GM12878 (cell line): ENCODE results near the gene TMEM272. TPM values are rescaled to one million over a fixed set of nuclear protein-coding genes. Genes with fewer than 3 reads are reported as not detected.
A peak's percentile ranks its signal among the peaks of the same experiment; 100 is the strongest.

ENCODE experiments used
- ATAC-seq: fragments of 200-7000 bp; cut with Tn5 transposase; 3 replicates; pipeline ENCODE4 v1.9.1; 2020; ENCODE audit warnings: mild to moderate bottlenecking, moderate library complexity
- BruUV-seq: library from RNA; stranded (reverse); fragments of 400-500 nt; replicated peaks from 2 replicates; lab custom pipeline; 2021; lab: Mats Ljungman, UMichigan
- CTCF ChIA-PET: fragments of 300-600 bp; sonication (Branson Sonifier 250); formaldehyde crosslinking; extraction: SDS; loops from one replicate; lab custom pipeline; 2021; ENCODE audit warnings: inconsistent platforms; lab: Yijun Ruan, JAX
- POLR2A ChIA-PET: fragments of 350-600 bp; formaldehyde crosslinking; extraction: SDS; loops from one replicate; lab custom pipeline; 2021; ENCODE audit warnings: inconsistent platforms; lab: Charles Lee
- RAD21 ChIA-PET: fragments of 300-600 bp; sonication (Branson Sonifier 250); formaldehyde crosslinking; loops from one replicate; lab custom pipeline; 2023; ENCODE audit warnings: antibody characterized with exemption; ENCODE audit not compliant: unreplicated experiment; lab: Charles Lee
- SMC1A ChIA-PET: fragments of 300-600 bp; sonication (Branson Sonifier 250); formaldehyde crosslinking; loops from one replicate; lab custom pipeline; 2023; ENCODE audit not compliant: unreplicated experiment, uncharacterized antibody; lab: Charles Lee
- DNase-seq: peaks from one replicate; pipeline ENCODE4 v3.0.0-alpha.2; 2011; ENCODE audit warnings: low read depth, low spot score
- FAIRE-seq: peaks from 3 replicates; lab custom pipeline; 2011; peaks lifted over from hg19 to GRCh38; lab: Jason Lieb, UNC
- H2AFZ ChIP-seq: 2 replicates; pipeline ENCODE4 v1.6.0; 2011; ENCODE audit warnings: low read depth, low read length, control low read depth; ENCODE audit not compliant: control insufficient read depth
- H3K27ac ChIP-seq: 2 replicates; pipeline ENCODE4 v1.5.1; 2011; ENCODE audit warnings: control low read depth; ENCODE audit not compliant: control insufficient read depth, insufficient read depth
- H3K27me3 ChIP-seq, 2 experiments: replicated peaks in 1 of 2; 2 replicates each; pipeline versions ENCODE4 v1.6.0 to v1.6.1; 2011; ENCODE audit warnings: low read length in 1 of 2; ENCODE audit not compliant: control insufficient read depth in 2 of 2, insufficient read depth in 2 of 2
- H3K36me3 ChIP-seq, 2 experiments: 2 replicates each; pipeline ENCODE4 v1.5.1; 2011; ENCODE audit warnings: low read length in 1 of 2; ENCODE audit not compliant: control insufficient read depth in 2 of 2, insufficient read depth in 2 of 2
- H3K4me1 ChIP-seq: 2 replicates; pipeline ENCODE4 v1.6.1; 2011; ENCODE audit warnings: mild to moderate bottlenecking, low read length, moderate library complexity, mixed read lengths; ENCODE audit not compliant: control insufficient read depth, insufficient read depth
- H3K4me2 ChIP-seq: 2 replicates; pipeline ENCODE4 v1.6.0; 2011; ENCODE audit warnings: control low read depth; ENCODE audit not compliant: control insufficient read depth, insufficient read depth
- H3K4me3 ChIP-seq: fragments of 200-600 bp; sonication (generic); 2 replicates; pipeline ENCODE4 v1.5.1; 2016
- H3K79me2 ChIP-seq: 2 replicates; pipeline ENCODE4 v1.6.0; 2011; ENCODE audit warnings: low read length; ENCODE audit not compliant: control insufficient read depth, insufficient read depth
- H3K9ac ChIP-seq: 2 replicates; pipeline ENCODE4 v1.8.0; 2011; ENCODE audit warnings: low read length, control low read depth, mixed read lengths; ENCODE audit not compliant: control insufficient read depth, insufficient read depth
- H3K9me3 ChIP-seq: replicated peaks from 3 replicates; pipeline ENCODE4 v1.5.1; 2011; ENCODE audit warnings: mild to moderate bottlenecking, low read length; ENCODE audit not compliant: control insufficient read depth, insufficient read depth
- H4K20me1 ChIP-seq: 2 replicates; pipeline ENCODE4 v1.6.0; 2011; ENCODE audit not compliant: control insufficient read depth, insufficient read depth
- ATF7 ChIP-seq: fragments of 450-650 bp; IDR thresholded peaks from 2 replicates; pipeline ENCODE4 v1.6.1; 2016; ENCODE audit warnings: low read depth, mild to moderate bottlenecking
- EP300 ChIP-seq, 2 experiments: fragments of 150-350 bp in 1 of 2; IDR thresholded peaks; 2 replicates each; pipeline ENCODE4 v1.6.1; 2011 to 2012; ENCODE audit warnings: low read depth in 2 of 2, low read length in 2 of 2, borderline replicate concordance in 1 of 2, improper control_type of control experiment in 1 of 2, inconsistent platforms in 1 of 2; ENCODE audit not compliant: control insufficient read depth in 1 of 2
- HDGF ChIP-seq: fragments of 450-650 bp; IDR thresholded peaks from 2 replicates; pipeline ENCODE4 v1.6.1; 2016; ENCODE audit warnings: antibody characterized with exemption
- KAT2A ChIP-seq: conservative IDR thresholded peaks from 2 replicates; pipeline ENCODE4 v1.6.1; 2011; ENCODE audit warnings: low read depth, low read length; ENCODE audit not compliant: control insufficient read depth
- MLLT1 ChIP-seq: fragments of 450-650 bp; IDR thresholded peaks from 2 replicates; pipeline ENCODE4 v1.6.1; 2016; ENCODE audit warnings: mild to moderate bottlenecking
- PAX5 ChIP-seq: IDR thresholded peaks from 2 replicates; pipeline ENCODE4 v1.6.1; 2011; ENCODE audit warnings: low read depth, low read length, borderline replicate concordance
- PML ChIP-seq: IDR thresholded peaks from 2 replicates; pipeline ENCODE4 v1.6.1; 2012; ENCODE audit warnings: low read length, inconsistent platforms
- POLR2AphosphoS5 ChIP-seq: IDR thresholded peaks from 2 replicates; pipeline ENCODE4 v1.6.1; 2011; ENCODE audit warnings: mild to moderate bottlenecking, low read length, inconsistent platforms
- USF1 ChIP-seq: IDR thresholded peaks from 2 replicates; pipeline ENCODE4 v1.6.1; 2011; ENCODE audit warnings: borderline replicate concordance, low read depth, mild to moderate bottlenecking, moderate library complexity, mixed read lengths, low read length; ENCODE audit not compliant: insufficient read depth; ENCODE audit errors: extremely low read length
- ZNF217 ChIP-seq: fragments of 450-650 bp; IDR thresholded peaks from 2 replicates; pipeline ENCODE4 v1.6.1; 2017; ENCODE audit warnings: antibody characterized with exemption, mild to moderate bottlenecking
- WGBS: methylation state at CpG from one replicate; pipeline ENCODE4 v1.1.6; 2016; ENCODE audit warnings: low lambda C conversion rate; ENCODE audit not compliant: insufficient replicate concordance, insufficient coverage; ENCODE audit errors: missing lambda C conversion rate; 5-methylcytosine and 5-hydroxymethylcytosine counted together
- in situ Hi-C: fragments of 300-500 bp; cut with MboI; formaldehyde crosslinking; loops from 9 replicates; pipeline ENCODE4 v1.14.3; 2018; ENCODE audit warnings: mixed read lengths
- intact Hi-C: fragments of 100-400 bp; cut with micrococcal nuclease; formaldehyde crosslinking; loops from one replicate; pipeline ENCODE4 v1.14.2; 2022; ENCODE audit not compliant: unreplicated experiment
- polyA plus RNA-seq, 11 experiments: library from polyadenylated mRNA; depleted of rRNA in 4 of 11; unstranded in 6 of 11; stranded (reverse) in 5 of 11; fragments of >200 nt; fragmentation: Nextera tagmentation in 4 of 11; fragmentation: Illumina TruSeq in 1 of 11; extraction: Ambion mirVana in 4 of 11; extraction: Trizol in 1 of 11; gene quantifications; 1 replicate in 1 of 11; 2 replicates in 10 of 11; pipeline versions ENCODE4 v1.2.1 to v1.2.3, GENCODE V29; 2011 to 2016; ENCODE audit warnings: inconsistent platforms in 2 of 11, missing spikeins in 2 of 11, low read depth in 1 of 11
- total RNA-seq, 4 experiments: library from RNA; depleted of rRNA in 3 of 4; stranded (reverse); fragments of >200 nt in 3 of 4; fragmentation: Illumina TruSeq in 1 of 4; extraction: Trizol in 1 of 4; gene quantifications; 2 replicates each; pipeline versions ENCODE4 v1.2.1 to v1.2.3, GENCODE V29; 2013 to 2021

Gene TMEM272
- total and polyA plus RNA-seq, 10 of the 15 experiments (the other 5 are each of a cell fraction or from before 2014, with no cell fraction given), result 0.01 to 0.04 TPM; not detected in 8

GRCh38 chr13:51825681-51826254, 19.2 kb downstream of the TMEM272 start:
- WGBS, result 79% methylated on average over 10 of the region's 10 CpGs
- Histone ChIP-seq H3K4me3 (no peak overlapping the region), H3K27ac (no peak overlapping the region), H3K9ac (no peak overlapping the region), H3K4me2 (no peak overlapping the region), H3K9me3 (no peaks in the 10 kb centered on the region), H3K4me1 (peaks cover 18% of the 10 kb centered on the region)
- POLR2A ChIA-PET, result interaction anchor here (0.6 to 1.0 kb wide), 5 partner anchors 10 to 544 kb away, joined by 3 to 4 read pairs (median 3); no protein-coding TSS in a partner anchor
- DNase-seq, result no peak
- BruUV-seq, result no TSS peak
- CTCF ChIA-PET, result interaction anchor here (0.9 to 5.9 kb wide), 6 partner anchors 11 to 540 kb away, joined by 3 to 103 read pairs (median 3); no protein-coding TSS in a partner anchor
- TF ChIP-seq MLLT1, result 0 out of 2 replicates have a peak, but pooled peaks have one; percentile 6
- no peak for TF ChIP-seq PAX5
- TF ChIP-seq, all 136 proteins: peak for 1
- in situ Hi-C loops, result no loop called here
- ATAC-seq, result no peak
- Histone ChIP-seq H4K20me1 (no peaks in the 10 kb centered on the region), H3K27me3 (no peaks in the 10 kb centered on the region), H3K36me3 (no peaks in the 10 kb centered on the region), H3K79me2 (no peaks in the 10 kb centered on the region), H2AFZ (no peak overlapping the region)
- SMC1A ChIA-PET, result interaction anchor here (1.4 to 2.2 kb wide), 3 partner anchors 9 to 28 kb away, joined by 7 to 16 read pairs (median 8); no protein-coding TSS in a partner anchor
- RAD21 ChIA-PET, result interaction anchor here (1.2 to 3.4 kb wide), 2 partner anchors 11 to 391 kb away, joined by 4 to 19 read pairs; no protein-coding TSS in a partner anchor
- intact Hi-C loops, result no loop called here
- FAIRE-seq, result no peak

- no TSS peak for BruUV-seq
- ChIA-PET SMC1A (interaction anchor here (1.4 to 2.2 kb wide), 3 partner anchors 10 to 27 kb away, joined by 7 to 16 read pairs (median 8); no protein-coding TSS in a partner anchor), CTCF (interaction anchor here (0.9 to 5.9 kb wide), 5 partner anchors 10 to 23 kb away, joined by 3 to 103 read pairs (median 3); no protein-coding TSS in a partner anchor), POLR2A (interaction anchor here (0.6 to 1.0 kb wide), 5 partner anchors 9 to 544 kb away, joined by 3 to 4 read pairs (median 3); no protein-coding TSS in a partner anchor), RAD21 (interaction anchor here (1.2 to 3.4 kb wide), 2 partner anchors 10 to 390 kb away, joined by 4 to 19 read pairs; no protein-coding TSS in a partner anchor)
- Histone ChIP-seq H3K4me3 (no peak overlapping the region), H3K79me2 (no peaks in the 10 kb centered on the region), H3K4me2 (peak overlapping the region; percentile 36), H3K27ac (0 out of 2 replicates have a peak overlapping the region, but pooled peaks have one; percentile 30), H3K36me3 (no peaks in the 10 kb centered on the region), H2AFZ (peak overlapping the region; percentile 46), H4K20me1 (no peaks in the 10 kb centered on the region), H3K9me3 (no peaks in the 10 kb centered on the region), H3K9ac (no peak overlapping the region), H3K4me1 (peaks cover 18% of the 10 kb centered on the region), H3K27me3 (no peaks in the 10 kb centered on the region)
- DNase-seq (no peak), ATAC-seq (peak; percentile 53), FAIRE-seq (no peak)
- intact Hi-C loops, result no loop called here
- WGBS, result 66% methylated on average over 2 of the region's 2 CpGs
- in situ Hi-C loops, result no loop called here
- TF ChIP-seq MLLT1 (0 out of 2 replicates have a peak, but pooled peaks have one; percentile 12), KAT2A (no peak), USF1 (no peak), EP300 (IDR thresholded peaks at IDR 0.05; ENCODE audit: borderline replicate concordance in 1 of 2, control insufficient read depth in 1 of 2, low read depth in 2 of 2, low read length in 2 of 2) (peak; percentile 16 to 62; a peak in 1 of 4 replicates), ZNF217 (no peak), POLR2AphosphoS5 (no peak), ATF7 (peak; percentile 21; the same call in 1 of the 2 replicates), HDGF (no peak), PML (no peak)
Observed at GRCh38 chr13:51825165-51825592, 19.8 kb downstream of the TMEM272 start.
